Activated CD8-positive, alpha-beta T cell treated with anti-CD3 and anti-CD28 coated beads for 36 hours (primary cell): ENCODE data around the gene PCDHGA3. TPM values are rescaled to one million over a fixed set of nuclear protein-coding genes. Genes with fewer than 3 reads are reported as not detected.

Experiments
- ATAC-seq: fragments of 200-7000 bp; cut with Tn5 transposase; one replicate; pipeline ENCODE4 v1.10.0; 2021; ENCODE audit warnings: mild to moderate bottlenecking, moderate library complexity
- CTCF ChIA-PET: fragments of 350-600 bp; sonication (Branson Sonifier 250); formaldehyde crosslinking; loops from one replicate; lab custom pipeline; 2021; ENCODE audit warnings: antibody characterized with exemption; lab: Charles Lee
- POLR2A ChIA-PET: fragments of 350-600 bp; sonication (Branson Sonifier 250); formaldehyde crosslinking; loops from one replicate; lab custom pipeline; 2021; ENCODE audit warnings: antibody characterized with exemption; lab: Charles Lee
- DNase-seq: peaks from one replicate; pipeline ENCODE4 v3.0.0-alpha.2; 2020
- H3K27ac Mint-ChIP-seq: one replicate; pipeline ENCODE4 v1.8.0; 2021; ENCODE audit warnings: mild to moderate bottlenecking, mixed read lengths
- H3K27me3 Mint-ChIP-seq: one replicate; pipeline ENCODE4 v1.8.0; 2021; ENCODE audit warnings: mixed read lengths
- H3K36me3 Mint-ChIP-seq: one replicate; pipeline ENCODE4 v1.8.0; 2021; ENCODE audit warnings: low read depth, mixed read lengths
- H3K4me1 Mint-ChIP-seq: one replicate; pipeline ENCODE4 v1.8.0; 2021; ENCODE audit warnings: low read depth, mixed read lengths
- H3K4me3 Mint-ChIP-seq: one replicate; pipeline ENCODE4 v1.8.0; 2021; ENCODE audit warnings: mild to moderate bottlenecking, moderate library complexity, mixed read lengths
- H3K9me3 Mint-ChIP-seq: one replicate; pipeline ENCODE4 v1.8.0; 2021; ENCODE audit warnings: mixed read lengths
- intact Hi-C: fragments of 100-400 bp; cut with micrococcal nuclease; formaldehyde crosslinking; loops from one replicate; pipeline ENCODE4 v1.10.0; 2022
- total RNA-seq, 2 experiments: library from RNA; stranded (reverse); gene quantifications; one replicate each; pipeline ENCODE4 v1.2.3, GENCODE V29; 2021
- TF ChIP-seq, protein P1 (sequence below): fragments of 200-600 bp; IDR thresholded peaks from one replicate; pipeline ENCODE4 v1.8.0; 2022; ENCODE audit warnings: antibody characterized with exemption, mild to moderate bottlenecking

The PCDHGA3 gene
- total RNA-seq, 2 experiments from 2014 or later = not detected

DNA sequence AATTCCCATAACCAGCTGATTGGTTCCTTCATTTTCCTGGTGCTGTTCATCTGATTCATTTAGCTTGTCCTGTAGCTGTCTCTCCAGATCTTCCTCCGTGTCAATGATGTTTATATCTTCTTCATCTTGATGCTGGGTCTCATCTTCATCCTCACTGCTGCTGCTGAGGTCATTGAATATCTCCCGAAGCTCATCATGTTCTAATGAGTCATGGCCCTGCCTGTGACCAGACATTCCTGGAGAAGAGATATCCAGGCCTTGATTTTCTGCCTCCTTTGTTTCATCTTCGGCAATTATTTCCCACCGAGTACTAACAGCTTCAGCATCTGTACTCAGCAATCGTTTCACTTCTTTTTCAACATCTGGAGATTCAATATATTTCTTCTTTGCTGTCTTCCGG is 24.4 kb upstream of the PCDHGA3 start:
- intact Hi-C loops = no loop called here
- H3K4me1 Mint-ChIP-seq = peaks cover 27% of the 10 kb centered on the region

DNA sequence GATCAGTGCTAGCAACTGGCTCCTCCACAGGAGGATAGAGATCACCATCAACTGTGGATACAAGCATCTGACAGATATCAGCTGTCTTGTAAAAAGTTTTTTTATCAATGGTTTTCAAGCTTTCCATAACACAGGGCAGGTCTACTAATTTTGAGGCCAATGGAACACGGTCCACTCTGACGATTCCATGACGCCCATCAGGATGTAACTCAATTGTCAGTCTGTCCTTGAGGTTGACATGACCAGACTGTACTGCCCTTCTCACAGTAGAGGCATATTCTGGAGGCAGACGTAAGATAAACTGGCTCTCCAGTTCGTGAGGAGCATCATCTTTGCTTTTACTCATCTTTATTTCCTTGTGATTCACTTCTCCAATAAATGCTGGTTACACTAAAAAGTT is 23.9 kb upstream of the PCDHGA3 start:
- H3K36me3 Mint-ChIP-seq = peaks cover 60% of the 10 kb centered on the region
- TF ChIP-seq, protein P1, sequence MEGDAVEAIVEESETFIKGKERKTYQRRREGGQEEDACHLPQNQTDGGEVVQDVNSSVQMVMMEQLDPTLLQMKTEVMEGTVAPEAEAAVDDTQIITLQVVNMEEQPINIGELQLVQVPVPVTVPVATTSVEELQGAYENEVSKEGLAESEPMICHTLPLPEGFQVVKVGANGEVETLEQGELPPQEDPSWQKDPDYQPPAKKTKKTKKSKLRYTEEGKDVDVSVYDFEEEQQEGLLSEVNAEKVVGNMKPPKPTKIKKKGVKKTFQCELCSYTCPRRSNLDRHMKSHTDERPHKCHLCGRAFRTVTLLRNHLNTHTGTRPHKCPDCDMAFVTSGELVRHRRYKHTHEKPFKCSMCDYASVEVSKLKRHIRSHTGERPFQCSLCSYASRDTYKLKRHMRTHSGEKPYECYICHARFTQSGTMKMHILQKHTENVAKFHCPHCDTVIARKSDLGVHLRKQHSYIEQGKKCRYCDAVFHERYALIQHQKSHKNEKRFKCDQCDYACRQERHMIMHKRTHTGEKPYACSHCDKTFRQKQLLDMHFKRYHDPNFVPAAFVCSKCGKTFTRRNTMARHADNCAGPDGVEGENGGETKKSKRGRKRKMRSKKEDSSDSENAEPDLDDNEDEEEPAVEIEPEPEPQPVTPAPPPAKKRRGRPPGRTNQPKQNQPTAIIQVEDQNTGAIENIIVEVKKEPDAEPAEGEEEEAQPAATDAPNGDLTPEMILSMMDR = no peak
- DNase-seq (no peak), ATAC-seq (no peak)
- ChIA-PET CTCF (interaction anchor here (0.9 to 3.5 kb wide), 34 partner anchors 8 to 247 kb away, joined by 3 to 36 read pairs (median 5); partner anchors contain the start of genes PCDHB11, PCDHB12, PCDHGA1 and PCDHGA10), POLR2A (interaction anchor here (0.6 to 2.0 kb wide), 10 partner anchors 10 to 1650 kb away, joined by 3 to 8 read pairs (median 4); no protein-coding TSS in a partner anchor)
- H3K9me3 Mint-ChIP-seq = peaks cover 46% of the 10 kb centered on the region
- peaks cover 27% of the 10 kb centered on the region for H3K4me1 Mint-ChIP-seq
- H3K4me3 Mint-ChIP-seq = peak overlapping the region; percentile 95
- H3K27me3 Mint-ChIP-seq = no peaks in the 10 kb centered on the region
- H3K27ac Mint-ChIP-seq = peak overlapping the region; percentile 98
- intact Hi-C loops = loop anchor here (10.0 kb wide), 2 partner anchors 195 to 245 kb away; no protein-coding TSS in a partner anchor

More for the DNA sequence above, 24.4 kb upstream of the PCDHGA3 start:
- H3K36me3 Mint-ChIP-seq = peaks cover 64% of the 10 kb centered on the region
- no peak for DNase-seq
- no peak for ATAC-seq
- H3K27ac Mint-ChIP-seq = peak overlapping the region; percentile 98
- TF ChIP-seq, protein P1 = no peak
- H3K27me3 Mint-ChIP-seq = no peaks in the 10 kb centered on the region
- peak overlapping the region; percentile 95 for H3K4me3 Mint-ChIP-seq
- ChIA-PET POLR2A (interaction anchor here (1.3 to 2.0 kb wide), 3 partner anchors 12 to 173 kb away, joined by 3 to 8 read pairs (median 4); no protein-coding TSS in a partner anchor), CTCF (interaction anchor here (1.0 to 3.5 kb wide), 22 partner anchors 8 to 248 kb away, joined by 3 to 36 read pairs (median 6); partner anchors contain the start of genes PCDHB11, PCDHGA1, PCDHGA10 and PCDHGA2)
- H3K9me3 Mint-ChIP-seq = peaks cover 50% of the 10 kb centered on the region

DNA sequence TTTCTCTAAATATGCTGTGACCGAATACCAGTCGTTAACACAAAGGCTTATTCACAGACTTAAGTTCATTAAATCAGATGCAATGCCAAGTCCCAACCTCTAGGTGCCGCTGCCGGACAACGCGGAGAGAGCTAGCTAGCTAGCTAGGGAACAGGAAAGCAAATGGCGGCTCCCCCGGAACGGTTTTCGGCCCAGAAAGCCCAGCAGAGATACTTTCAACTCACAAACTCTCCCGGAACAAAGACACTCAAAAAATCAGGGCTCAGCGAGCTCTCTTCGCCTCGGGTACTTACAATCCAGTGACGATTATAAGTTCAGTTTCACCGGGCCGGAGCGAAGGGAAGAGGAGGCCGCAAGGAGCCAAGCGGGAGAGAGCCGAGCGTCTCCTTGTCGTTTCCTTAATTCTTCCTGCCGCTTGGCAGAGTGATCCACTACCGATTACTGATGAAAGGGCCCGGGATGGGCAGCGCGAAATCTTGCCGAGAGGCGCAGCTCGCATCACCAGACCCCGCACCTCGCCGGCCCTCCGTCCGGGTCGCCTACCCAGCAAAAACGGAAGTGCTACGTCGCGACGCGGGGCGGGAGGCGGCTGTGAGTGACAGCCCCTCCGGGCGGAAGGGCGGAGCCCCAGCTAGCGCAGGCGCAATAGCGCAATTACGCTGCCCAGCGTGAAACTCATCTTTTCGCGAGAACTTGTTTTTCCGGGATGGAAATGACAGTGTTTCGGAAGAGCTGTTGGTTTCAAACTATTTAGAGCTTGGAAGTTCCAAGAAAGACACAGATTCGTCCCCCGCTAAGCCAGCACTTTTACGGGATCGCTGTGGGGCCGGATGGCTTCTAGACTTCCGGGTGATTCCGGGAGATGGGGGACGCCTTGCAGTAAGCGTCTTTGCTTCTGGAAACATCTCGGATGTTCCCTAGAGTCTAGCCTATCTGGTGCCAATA is 23.1 kb upstream of the PCDHGA3 start, which contains the start of gene TAF7:
Gene TAF7 (minus strand): TSS at position 560 of the 945 bp plus-strand sequence. CDS start 740 bp downstream, outside the sequence.
- DNase-seq (peak; percentile 93), ATAC-seq (peak; percentile 93)
- ChIA-PET POLR2A (interaction anchor here (0.6 to 2.0 kb wide), 12 partner anchors 9 to 1651 kb away, joined by 3 to 8 read pairs (median 4); no protein-coding TSS in a partner anchor), CTCF (interaction anchor here (0.6 to 3.5 kb wide), 41 partner anchors 9 to 316 kb away, joined by 3 to 36 read pairs (median 4); partner anchors contain the start of genes HDAC3, PCDHB11, PCDHB12 and PCDHB14)
- peaks cover 38% of the 10 kb centered on the region for H3K9me3 Mint-ChIP-seq
- peaks cover 52% of the 10 kb centered on the region for H3K36me3 Mint-ChIP-seq
- H3K27ac Mint-ChIP-seq = peak within 1 kb of the TSS; percentile 98
- H3K4me1 Mint-ChIP-seq = peaks cover 25% of the 10 kb centered on the region
- TF ChIP-seq, protein P1 = peak; percentile 89
- H3K4me3 Mint-ChIP-seq = peak within 1 kb of the TSS; percentile 95
- intact Hi-C loops = loop anchor here (10.0 kb wide), 2 partner anchors 194 to 244 kb away; no protein-coding TSS in a partner anchor
- no peaks in the 10 kb centered on the region for H3K27me3 Mint-ChIP-seq

DNA sequence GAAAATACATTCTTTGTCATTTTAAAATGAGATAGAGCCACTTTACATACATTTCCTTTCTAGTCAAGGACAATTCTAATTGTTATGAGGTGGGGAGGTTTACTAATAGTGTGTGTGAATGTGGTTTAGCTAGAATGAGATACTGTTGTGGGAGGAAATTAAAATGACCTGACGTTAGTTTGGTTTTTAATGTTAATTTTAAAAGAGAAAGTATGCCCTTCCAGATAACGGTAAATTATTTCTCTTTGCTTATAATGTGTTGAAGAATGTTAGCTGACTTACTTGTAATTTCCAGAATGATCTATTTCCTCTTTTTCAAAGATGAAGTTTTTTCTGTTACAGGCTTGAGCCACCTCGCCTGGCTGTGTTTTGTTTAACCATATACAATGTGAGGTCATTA is 21.4 kb upstream of the PCDHGA3 start:
- TF ChIP-seq, protein P1 = no peak
- Mint-ChIP-seq H3K27ac (no peak overlapping the region), H3K4me1 (peaks cover 26% of the 10 kb centered on the region), H3K4me3 (no peak overlapping the region), H3K27me3 (peaks cover 3% of the 10 kb centered on the region), H3K9me3 (peaks cover 34% of the 10 kb centered on the region), H3K36me3 (peaks cover 36% of the 10 kb centered on the region)
- DNase-seq (no peak), ATAC-seq (no peak)
- ChIA-PET CTCF (interaction anchor here (0.7 to 1.4 kb wide), 3 partner anchors 75 to 486 kb away, joined by 3 read pairs; no protein-coding TSS in a partner anchor), POLR2A (no interaction called here)
- intact Hi-C loops = loop anchor here (10.0 kb wide), 2 partner anchors 193 to 243 kb away; no protein-coding TSS in a partner anchor
